Ramos (cell line): Measurements from ENCODE around the gene HOXB5.

Experiments used
- in situ Hi-C: fragments of 300-500 bp; cut with MboI; formaldehyde crosslinking; loops from one replicate; pipeline ENCODE4 v1.14.3; 2022; ENCODE audit warnings: low sequenced_read_pairs; ENCODE audit not compliant: unreplicated experiment

Gene HOXB5

GRCh38 chr17:48543107-48543853, 50.3 kb downstream of the HOXB5 start:
- in situ Hi-C loops = no loop called here

GRCh38 chr17:48542698-48543106, 50.9 kb downstream of the HOXB5 start:
- in situ Hi-C loops = no loop called here

GRCh38 chr17:48542114-48542656, 51.4 kb downstream of the HOXB5 start:
- in situ Hi-C loops = no loop called here

- in situ Hi-C loops = no loop called here
Measured at GRCh38 chr17:48541577-48542113, 51.9 kb downstream of the HOXB5 start.
